HepG2 (cell line): Measurements from ENCODE around the gene CLDN7. TPM values are rescaled to one million over a fixed set of nuclear protein-coding genes. Genes with fewer than 3 reads are reported as not detected.
A peak's percentile ranks its signal among the peaks of the same experiment; 100 is the strongest.

ENCODE experiments used
- ELF4 ChIP-seq: sonication (generic); formaldehyde crosslinking; IDR thresholded peaks from 2 replicates; pipeline ENCODE4 v1.5.0; 2020; ENCODE audit warnings: missing genetic modification reagents, mild to moderate bottlenecking, moderate library complexity, borderline replicate concordance
- FOSL1 ChIP-seq: sonication (generic); formaldehyde crosslinking; IDR thresholded peaks from 2 replicates; pipeline ENCODE4 v1.9.0; 2021; ENCODE audit warnings: missing genetic modification reagents, borderline replicate concordance
- GZF1 ChIP-seq: sonication (generic); formaldehyde crosslinking; IDR thresholded peaks from 2 replicates; pipeline ENCODE4 v1.5.1; 2020; ENCODE audit warnings: mild to moderate bottlenecking, missing genetic modification reagents
- KDM5A ChIP-seq: fragments of 200-600 bp; sonication (generic); IDR thresholded peaks from 2 replicates; pipeline ENCODE4 v1.7.0; 2018; ENCODE audit warnings: antibody characterized with exemption, mild to moderate bottlenecking, low read length, borderline replicate concordance
- LCORL ChIP-seq, 2 experiments: fragments of 450-650 bp in 1 of 2; sonication (generic) in 1 of 2; formaldehyde crosslinking in 1 of 2; IDR thresholded peaks; 2 replicates each; pipeline versions ENCODE4 v1.5.0 to v1.6.1; 2017 to 2020; ENCODE audit warnings: antibody characterized with exemption in 1 of 2, missing genetic modification reagents in 1 of 2
- MATR3 ChIP-seq: sonication (generic); formaldehyde crosslinking; IDR thresholded peaks from 2 replicates; pipeline ENCODE4 v1.4.0; 2020; ENCODE audit warnings: missing genetic modification reagents
- MYC ChIP-seq: sonication (generic); formaldehyde crosslinking; IDR thresholded peaks from 2 replicates; pipeline ENCODE4 v1.9.0; 2021; ENCODE audit warnings: missing genetic modification reagents, borderline replicate concordance
- NAIF1 ChIP-seq: sonication (generic); formaldehyde crosslinking; IDR thresholded peaks from 2 replicates; pipeline ENCODE4 v1.5.0; 2020; ENCODE audit warnings: mild to moderate bottlenecking, missing genetic modification reagents, borderline replicate concordance
- RXRA ChIP-seq: sonication (generic); formaldehyde crosslinking; IDR thresholded peaks from 2 replicates; pipeline ENCODE4 v1.5.1; 2020; ENCODE audit warnings: missing genetic modification reagents
- SP1 ChIP-seq, 2 experiments: fragments of 450-650 bp in 1 of 2; sonication (generic) in 1 of 2; formaldehyde crosslinking in 1 of 2; IDR thresholded peaks; 2 replicates each; pipeline versions ENCODE4 v1.4.0 to v1.6.1; 2016 to 2020; ENCODE audit warnings: missing genetic modification reagents in 1 of 2
- SRY ChIP-seq: sonication (generic); formaldehyde crosslinking; IDR thresholded peaks from 2 replicates; pipeline ENCODE4 v1.8.0; 2022; ENCODE audit warnings: mild to moderate bottlenecking, missing genetic modification reagents
- TEF ChIP-seq: sonication (generic); formaldehyde crosslinking; IDR thresholded peaks from 2 replicates; pipeline ENCODE4 v1.5.0; 2020; ENCODE audit warnings: missing genetic modification reagents
- ZGPAT ChIP-seq: IDR thresholded peaks from 2 replicates; pipeline ENCODE4 v1.6.1; 2016; ENCODE audit warnings: mild to moderate bottlenecking
- ZNF121 ChIP-seq: sonication (generic); formaldehyde crosslinking; IDR thresholded peaks from 2 replicates; pipeline ENCODE4 v1.5.0; 2020; ENCODE audit warnings: mild to moderate bottlenecking, missing genetic modification reagents
- ZNF615 ChIP-seq: sonication (generic); formaldehyde crosslinking; IDR thresholded peaks from 2 replicates; pipeline ENCODE4 v1.5.0; 2020; ENCODE audit warnings: mild to moderate bottlenecking, missing genetic modification reagents, borderline replicate concordance
- ZNF709 ChIP-seq: sonication (generic); formaldehyde crosslinking; IDR thresholded peaks from 2 replicates; pipeline ENCODE4 v1.5.0; 2020; ENCODE audit warnings: mild to moderate bottlenecking, missing genetic modification reagents
- polyA plus RNA-seq, 8 experiments: library from polyadenylated mRNA; depleted of rRNA in 3 of 8; stranded (reverse) in 7 of 8; unstranded in 1 of 8; fragments of >200 nt; fragmentation: Illumina TruSeq in 4 of 8; extraction: Trizol in 4 of 8; gene quantifications; 2 replicates each; pipeline versions ENCODE4 v1.2.1 to v1.2.3, GENCODE V29; 2011 to 2016; ENCODE audit warnings: low read depth in 4 of 8, missing spikeins in 1 of 8, mixed read lengths in 1 of 8; ENCODE audit not compliant: insufficient read depth in 1 of 8
- total RNA-seq, 5 experiments: library from RNA; depleted of rRNA; stranded (reverse); fragments of >200 nt; fragmentation: Illumina TruSeq; extraction: Trizol; gene quantifications; 2 replicates each; pipeline ENCODE4 v1.2.3, GENCODE V29; 2016; ENCODE audit warnings: low read depth in 1 of 5
- TF ChIP-seq, protein P1 (sequence below): sonication (generic); formaldehyde crosslinking; IDR thresholded peaks from 2 replicates; pipeline ENCODE4 v1.9.0; 2021; ENCODE audit warnings: mild to moderate bottlenecking, missing genetic modification reagents
- TF ChIP-seq, protein P2 (sequence below): IDR thresholded peaks from 2 replicates; pipeline ENCODE4 v1.6.1; 2016; ENCODE audit warnings: low read depth, control low read depth

Gene CLDN7
- total and polyA plus RNA-seq, 2 of the 13 experiments (the other 11 are each of a cell fraction or from before 2014, with no cell fraction given), result not detected

GRCh38 chr17:7242717-7243452 lies 19.4 kb downstream of the CLDN7 start (continued):
- no peak for TF ChIP-seq GZF1 (CRISPR knock-in tag)
- TF ChIP-seq SRY (CRISPR knock-in tag), result peak; percentile 52; the same call in 1 of the 2 replicates
- TF ChIP-seq ZNF709, result peak; percentile 36; the same call in 1 of the 2 replicates
- peak; percentile 92 for TF ChIP-seq KDM5A
- TF ChIP-seq MYC (CRISPR knock-in tag), result peak; percentile 85
- peak; percentile 84 for TF ChIP-seq ZGPAT
- TF ChIP-seq SP1 (IDR thresholded peaks at IDR 0.05), result no peak
- TF ChIP-seq SP1 (CRISPR knock-in tag; IDR thresholded peaks at IDR 0.05), result peak; percentile 99
- peak; percentile 76 for TF ChIP-seq RXRA
- TF ChIP-seq TEF (CRISPR knock-in tag), result no peak
- TF ChIP-seq, protein P1, sequence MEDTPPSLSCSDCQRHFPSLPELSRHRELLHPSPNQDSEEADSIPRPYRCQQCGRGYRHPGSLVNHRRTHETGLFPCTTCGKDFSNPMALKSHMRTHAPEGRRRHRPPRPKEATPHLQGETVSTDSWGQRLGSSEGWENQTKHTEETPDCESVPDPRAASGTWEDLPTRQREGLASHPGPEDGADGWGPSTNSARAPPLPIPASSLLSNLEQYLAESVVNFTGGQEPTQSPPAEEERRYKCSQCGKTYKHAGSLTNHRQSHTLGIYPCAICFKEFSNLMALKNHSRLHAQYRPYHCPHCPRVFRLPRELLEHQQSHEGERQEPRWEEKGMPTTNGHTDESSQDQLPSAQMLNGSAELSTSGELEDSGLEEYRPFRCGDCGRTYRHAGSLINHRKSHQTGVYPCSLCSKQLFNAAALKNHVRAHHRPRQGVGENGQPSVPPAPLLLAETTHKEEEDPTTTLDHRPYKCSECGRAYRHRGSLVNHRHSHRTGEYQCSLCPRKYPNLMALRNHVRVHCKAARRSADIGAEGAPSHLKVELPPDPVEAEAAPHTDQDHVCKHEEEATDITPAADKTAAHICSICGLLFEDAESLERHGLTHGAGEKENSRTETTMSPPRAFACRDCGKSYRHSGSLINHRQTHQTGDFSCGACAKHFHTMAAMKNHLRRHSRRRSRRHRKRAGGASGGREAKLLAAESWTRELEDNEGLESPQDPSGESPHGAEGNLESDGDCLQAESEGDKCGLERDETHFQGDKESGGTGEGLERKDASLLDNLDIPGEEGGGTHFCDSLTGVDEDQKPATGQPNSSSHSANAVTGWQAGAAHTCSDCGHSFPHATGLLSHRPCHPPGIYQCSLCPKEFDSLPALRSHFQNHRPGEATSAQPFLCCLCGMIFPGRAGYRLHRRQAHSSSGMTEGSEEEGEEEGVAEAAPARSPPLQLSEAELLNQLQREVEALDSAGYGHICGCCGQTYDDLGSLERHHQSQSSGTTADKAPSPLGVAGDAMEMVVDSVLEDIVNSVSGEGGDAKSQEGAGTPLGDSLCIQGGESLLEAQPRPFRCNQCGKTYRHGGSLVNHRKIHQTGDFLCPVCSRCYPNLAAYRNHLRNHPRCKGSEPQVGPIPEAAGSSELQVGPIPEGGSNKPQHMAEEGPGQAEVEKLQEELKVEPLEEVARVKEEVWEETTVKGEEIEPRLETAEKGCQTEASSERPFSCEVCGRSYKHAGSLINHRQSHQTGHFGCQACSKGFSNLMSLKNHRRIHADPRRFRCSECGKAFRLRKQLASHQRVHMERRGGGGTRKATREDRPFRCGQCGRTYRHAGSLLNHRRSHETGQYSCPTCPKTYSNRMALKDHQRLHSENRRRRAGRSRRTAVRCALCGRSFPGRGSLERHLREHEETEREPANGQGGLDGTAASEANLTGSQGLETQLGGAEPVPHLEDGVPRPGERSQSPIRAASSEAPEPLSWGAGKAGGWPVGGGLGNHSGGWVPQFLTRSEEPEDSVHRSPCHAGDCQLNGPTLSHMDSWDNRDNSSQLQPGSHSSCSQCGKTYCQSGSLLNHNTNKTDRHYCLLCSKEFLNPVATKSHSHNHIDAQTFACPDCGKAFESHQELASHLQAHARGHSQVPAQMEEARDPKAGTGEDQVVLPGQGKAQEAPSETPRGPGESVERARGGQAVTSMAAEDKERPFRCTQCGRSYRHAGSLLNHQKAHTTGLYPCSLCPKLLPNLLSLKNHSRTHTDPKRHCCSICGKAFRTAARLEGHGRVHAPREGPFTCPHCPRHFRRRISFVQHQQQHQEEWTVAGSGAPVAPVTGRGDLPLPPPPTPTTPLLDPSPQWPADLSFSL (CRISPR knock-in tag), result no peak
- TF ChIP-seq NAIF1 (CRISPR knock-in tag), result peak; percentile 100
- TF ChIP-seq ELF4 (CRISPR knock-in tag), result peak; percentile 73; the same call in 1 of the 2 replicates
- TF ChIP-seq ZNF615 (CRISPR knock-in tag), result no peak; the same call in 1 of the 2 replicates
- no peak for TF ChIP-seq FOSL1
- peak; percentile 33; the same call in 1 of the 2 replicates for TF ChIP-seq ZNF121 (CRISPR knock-in tag)
- TF ChIP-seq, protein P2, sequence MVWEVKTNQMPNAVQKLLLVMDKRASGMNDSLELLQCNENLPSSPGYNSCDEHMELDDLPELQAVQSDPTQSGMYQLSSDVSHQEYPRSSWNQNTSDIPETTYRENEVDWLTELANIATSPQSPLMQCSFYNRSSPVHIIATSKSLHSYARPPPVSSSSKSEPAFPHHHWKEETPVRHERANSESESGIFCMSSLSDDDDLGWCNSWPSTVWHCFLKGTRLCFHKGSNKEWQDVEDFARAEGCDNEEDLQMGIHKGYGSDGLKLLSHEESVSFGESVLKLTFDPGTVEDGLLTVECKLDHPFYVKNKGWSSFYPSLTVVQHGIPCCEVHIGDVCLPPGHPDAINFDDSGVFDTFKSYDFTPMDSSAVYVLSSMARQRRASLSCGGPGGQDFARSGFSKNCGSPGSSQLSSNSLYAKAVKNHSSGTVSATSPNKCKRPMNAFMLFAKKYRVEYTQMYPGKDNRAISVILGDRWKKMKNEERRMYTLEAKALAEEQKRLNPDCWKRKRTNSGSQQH, result 0 out of 2 replicates have a peak, but pooled peaks have one; percentile 39
- no peak for TF ChIP-seq MATR3
- TF ChIP-seq LCORL (IDR thresholded peaks at IDR 0.05), result peak; percentile 73
- 0 out of 2 replicates have a peak, but pooled peaks have one; percentile 6 for TF ChIP-seq LCORL (CRISPR knock-in tag; IDR thresholded peaks at IDR 0.05)
